Glomerular endothelial cell (primary cell): Measurements from ENCODE around the gene PAEP. TPM values are rescaled to one million over a fixed set of nuclear protein-coding genes. Genes with fewer than 3 reads are reported as not detected.

ENCODE experiments used
- DNase-seq: peaks from one replicate; pipeline ENCODE4 v3.0.0-alpha.2; 2011; ENCODE audit warnings: low read depth, low spot score; ENCODE audit errors: extremely low read depth
- total RNA-seq: library from RNA; depleted of rRNA; stranded (reverse); fragments of >200 nt; gene quantifications from 2 replicates; pipeline ENCODE4 v1.2.3, GENCODE V29; 2015

PAEP gene
- total RNA-seq, 1 donor from 2014 or later: not detected

- no peak for DNase-seq
Measured at GRCh38 chr9:135574331-135574730, 12.8 kb downstream of the PAEP start.

GRCh38 chr9:135574943-135575342 lies 13.4 kb downstream of the PAEP start:
- no peak for DNase-seq

- no peak for DNase-seq
Measured at GRCh38 chr9:135575995-135576631, 14.6 kb downstream of the PAEP start.

- no peak for DNase-seq
Measured at GRCh38 chr9:135577256-135577655, 15.7 kb downstream of the PAEP start.

- no peak for DNase-seq
Measured at GRCh38 chr9:135579356-135579755, 17.8 kb downstream of the PAEP start.

- DNase-seq: no peak
Measured at GRCh38 chr9:135579889-135580660, 18.5 kb downstream of the PAEP start.

GRCh38 chr9:135580664-135581380 lies 19.3 kb downstream of the PAEP start:
- DNase-seq: no peak

GRCh38 chr9:135581636-135582426 lies 20.3 kb downstream of the PAEP start:
- DNase-seq: no peak

- no peak for DNase-seq
Measured at GRCh38 chr9:135582541-135582940, 21.0 kb downstream of the PAEP start.

GRCh38 chr9:135582966-135583687 lies 21.6 kb downstream of the PAEP start:
- DNase-seq: no peak

- no peak for DNase-seq
Measured at GRCh38 chr9:135583688-135584011, 22.1 kb downstream of the PAEP start.

GRCh38 chr9:135584371-135584770 lies 22.8 kb downstream of the PAEP start:
- no peak for DNase-seq

GRCh38 chr9:135584934-135585333 lies 23.4 kb downstream of the PAEP start:
- DNase-seq: no peak

GRCh38 chr9:135586601-135587109 lies 25.1 kb downstream of the PAEP start:
- no peak for DNase-seq

- DNase-seq: no peak
Measured at GRCh38 chr9:135587658-135588057, 26.1 kb downstream of the PAEP start.

- no peak for DNase-seq
Measured at GRCh38 chr9:135588371-135588770, 26.8 kb downstream of the PAEP start.

- DNase-seq: no peak
Measured at GRCh38 chr9:135588886-135589595, 27.5 kb downstream of the PAEP start.

- DNase-seq: no peak
Measured at GRCh38 chr9:135589596-135590485, 28.3 kb downstream of the PAEP start.
